GM19351 (cell line): ENCODE data around the gene SEMA3G.
A peak's percentile ranks its signal among the peaks of the same experiment; 100 is the strongest.

Experiments used
- ATAC-seq: cut with Tn5 transposase; IDR thresholded peaks from one replicate; pipeline ENCODE4 v1.9.1; 2021; ENCODE audit warnings: mild to moderate bottlenecking, moderate library complexity; ENCODE audit not compliant: unreplicated experiment

SEMA3G gene

DNA sequence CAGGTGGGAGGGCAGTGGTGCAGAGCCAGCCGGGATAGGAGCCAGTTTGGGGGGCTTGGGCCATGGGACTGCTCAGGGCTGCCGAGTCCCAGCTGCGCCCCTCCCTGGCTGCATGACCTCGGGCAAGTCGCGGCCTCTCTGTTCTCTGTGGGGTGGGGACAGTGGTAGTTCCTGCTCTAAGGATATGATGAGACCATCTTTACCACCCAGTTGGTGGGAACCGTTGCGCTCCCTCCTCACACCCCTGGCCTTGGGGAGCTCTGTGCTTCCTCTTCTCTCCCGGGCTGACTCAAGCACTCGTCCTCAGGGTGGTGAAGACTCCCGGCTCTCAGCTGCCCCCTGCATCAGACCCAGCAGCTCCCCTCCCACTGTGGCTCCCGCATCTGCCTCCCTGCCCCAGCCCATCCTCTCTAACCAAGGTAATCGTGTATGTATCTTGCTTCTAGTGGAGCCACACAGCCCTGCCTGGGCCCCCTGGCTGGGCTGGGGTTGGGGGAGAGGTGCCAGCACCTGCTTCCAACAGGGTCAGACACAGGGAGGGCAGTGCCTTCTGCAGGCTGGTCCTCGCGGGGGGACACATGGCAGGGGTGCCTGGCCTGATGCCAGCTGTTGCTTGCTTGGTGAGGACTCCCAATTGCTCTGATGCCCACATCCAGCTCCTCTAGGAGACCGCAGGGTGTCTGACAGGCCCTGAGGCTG, 35.1 kb upstream of the SEMA3G start:
- ATAC-seq, result no peak

GRCh38 chr3:52479037-52479876, 34.4 kb upstream of the SEMA3G start:
- ATAC-seq, result no peak

GRCh38 chr3:52477796-52478095, 32.8 kb upstream of the SEMA3G start:
- no peak for ATAC-seq

DNA sequence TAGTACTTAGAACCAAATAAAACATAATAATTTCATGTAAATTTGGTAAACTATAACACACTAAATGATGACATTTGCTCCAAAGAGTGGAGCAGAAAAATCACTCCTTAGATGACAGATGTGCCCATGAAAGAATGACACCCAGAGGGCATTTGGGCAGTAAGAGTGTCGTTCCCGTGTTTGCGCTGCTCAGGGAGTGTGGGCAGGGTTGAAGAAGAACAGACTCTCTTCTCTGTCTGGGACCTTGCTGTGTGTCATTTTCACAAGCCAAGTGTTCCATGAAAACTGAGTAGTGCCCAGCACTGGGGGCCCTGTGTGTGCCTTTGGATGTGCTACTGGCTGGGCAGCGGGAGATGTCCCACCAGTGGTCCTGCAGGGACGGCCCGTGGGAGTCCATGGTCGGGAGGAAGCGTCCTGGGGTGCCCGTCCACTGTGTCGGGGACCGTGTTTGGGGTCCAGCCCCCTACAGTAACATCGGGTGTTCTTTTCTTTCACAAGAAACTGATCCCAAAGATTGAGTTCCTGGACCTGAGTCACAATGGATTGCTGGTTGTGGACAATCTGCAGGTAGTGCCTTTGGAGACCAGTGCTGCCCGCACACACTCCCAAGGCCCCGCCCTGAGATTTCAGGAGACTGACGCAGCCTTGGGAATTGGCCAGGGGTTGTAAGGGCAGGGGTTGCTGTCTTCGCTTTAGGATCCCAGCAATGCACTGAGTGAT, 32.3 kb upstream of the SEMA3G start:
- ATAC-seq, result no peak

DNA sequence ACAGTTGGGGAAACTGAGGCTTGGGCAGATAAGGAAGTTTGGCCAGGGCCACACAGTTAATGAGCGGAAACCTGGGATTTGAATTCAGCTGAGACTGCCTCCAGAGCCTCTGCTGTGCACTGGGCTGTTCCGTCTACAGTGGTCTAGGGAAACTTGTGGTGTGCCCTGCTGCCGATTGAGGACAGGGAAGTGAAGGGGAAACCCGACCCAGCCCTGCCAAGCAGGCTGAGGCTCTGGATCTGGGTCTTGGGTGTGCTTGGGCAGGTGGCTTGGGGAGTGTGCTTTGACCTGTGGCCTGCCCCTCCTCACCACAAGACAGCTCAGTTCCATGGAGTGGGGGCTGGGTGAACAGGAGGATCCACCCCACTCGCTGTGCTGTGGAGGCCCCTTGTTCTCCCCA, 28.1 kb upstream of the SEMA3G start:
- ATAC-seq, result no peak

DNA sequence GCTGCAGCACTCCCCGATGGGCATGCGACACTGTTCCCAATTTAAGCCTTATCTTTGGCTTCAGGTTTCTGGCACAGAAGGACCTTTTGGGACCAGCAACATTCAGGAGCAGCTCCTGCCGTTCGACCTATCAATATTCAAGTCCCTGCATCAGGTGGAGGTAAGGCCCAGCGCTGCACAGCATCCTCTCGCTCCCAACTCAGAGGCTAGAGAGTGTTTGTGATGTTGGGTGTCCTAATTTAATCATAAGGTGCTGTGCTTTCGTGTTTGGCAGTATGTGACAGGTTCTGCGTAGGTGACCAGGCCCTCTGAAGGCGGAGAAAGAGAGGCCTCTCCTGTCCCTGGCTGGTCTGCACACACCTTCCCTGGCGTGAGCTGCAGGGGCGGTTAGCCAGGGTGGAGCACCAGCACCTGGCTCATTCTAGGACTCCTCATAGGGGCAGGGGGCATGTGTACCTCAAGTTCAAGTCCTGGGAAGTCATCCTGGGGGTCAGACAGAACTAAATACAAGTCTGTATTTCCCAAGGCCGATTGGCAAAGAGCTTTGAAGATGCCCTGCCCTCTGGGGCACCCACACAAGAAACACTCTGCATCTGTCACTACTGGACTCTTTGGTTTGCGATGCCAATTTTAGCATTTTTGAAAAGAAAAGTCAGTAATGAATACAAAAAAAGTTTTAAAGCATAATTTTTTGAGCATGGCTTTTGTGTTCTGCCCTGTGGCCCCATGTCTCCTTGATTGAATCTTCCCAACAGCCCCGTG, 27.5 kb upstream of the SEMA3G start:
- ATAC-seq, result no peak

DNA sequence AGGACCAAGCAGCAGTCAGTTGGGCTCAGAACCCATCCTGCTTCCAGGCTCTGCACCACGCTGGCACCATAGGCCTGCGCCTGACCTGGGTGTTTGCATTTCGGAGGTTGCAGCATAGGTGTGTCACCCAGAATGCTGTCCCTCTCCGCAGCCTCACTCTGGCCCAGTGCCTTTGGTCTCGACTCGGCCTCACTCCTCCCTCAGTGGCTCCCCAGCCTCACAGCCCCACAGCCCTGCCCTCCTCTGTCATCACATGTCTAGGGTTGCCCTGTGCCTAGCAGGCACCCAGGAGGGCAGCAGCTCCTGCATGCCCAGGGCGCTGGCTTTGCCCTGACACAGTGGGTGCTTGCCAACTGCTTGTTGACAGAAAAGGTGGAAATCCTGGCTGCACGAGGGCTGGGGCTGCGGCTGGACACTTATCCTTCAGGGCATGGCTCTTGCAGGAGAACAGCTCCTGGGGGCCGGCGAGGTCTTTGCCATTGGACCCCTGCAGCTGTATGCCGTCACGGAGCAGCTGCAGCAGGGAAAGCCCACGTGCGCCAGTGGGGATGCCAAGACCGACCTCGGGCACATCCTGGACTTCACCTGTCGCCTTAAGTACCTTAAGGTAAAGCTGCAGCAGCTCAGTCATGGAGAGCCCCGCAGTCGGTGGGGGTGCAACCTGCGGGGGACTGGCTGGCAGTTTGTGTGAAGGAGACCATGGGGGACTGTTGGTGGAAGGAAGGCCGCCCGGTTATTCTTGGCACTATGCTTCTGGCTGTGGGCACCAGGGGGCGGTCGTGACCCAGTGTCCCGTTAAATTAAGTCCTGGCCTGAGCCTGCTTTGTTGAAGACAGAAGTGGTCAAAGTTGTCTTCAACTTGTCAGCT, 26.7 kb upstream of the SEMA3G start:
- no peak for ATAC-seq

GRCh38 chr3:52470920-52471319, 26.0 kb upstream of the SEMA3G start:
- no peak for ATAC-seq

GRCh38 chr3:52469001-52469400, 24.1 kb upstream of the SEMA3G start:
- no peak for ATAC-seq

GRCh38 chr3:52468336-52468735, 23.4 kb upstream of the SEMA3G start:
- no peak for ATAC-seq

- ATAC-seq, result no peak
Measured at GRCh38 chr3:52463416-52463815, 18.5 kb upstream of the SEMA3G start.

DNA sequence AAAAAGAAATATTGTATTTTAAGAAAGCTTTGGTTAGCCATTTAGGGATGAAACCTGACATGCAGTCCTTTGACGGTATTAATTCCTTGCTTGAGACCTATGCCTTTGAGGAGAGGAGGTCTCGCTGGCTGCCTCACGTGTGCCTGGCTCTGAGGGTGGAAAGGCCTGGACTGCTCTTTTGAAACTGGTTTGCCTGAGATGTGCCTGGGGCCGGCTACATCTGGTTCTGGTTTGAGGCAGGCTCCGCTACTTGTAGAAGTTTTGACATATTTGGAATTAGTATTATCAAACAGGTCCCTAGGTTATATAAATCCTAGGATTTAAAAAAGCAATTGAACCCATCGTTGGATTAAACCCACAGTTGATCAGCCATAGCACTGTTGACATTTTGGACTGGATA, 17.0 kb upstream of the SEMA3G start:
- ATAC-seq, result no peak

- ATAC-seq, result peak; percentile 57
Measured at GRCh38 chr3:52458770-52459545, 14.1 kb upstream of the SEMA3G start.

DNA sequence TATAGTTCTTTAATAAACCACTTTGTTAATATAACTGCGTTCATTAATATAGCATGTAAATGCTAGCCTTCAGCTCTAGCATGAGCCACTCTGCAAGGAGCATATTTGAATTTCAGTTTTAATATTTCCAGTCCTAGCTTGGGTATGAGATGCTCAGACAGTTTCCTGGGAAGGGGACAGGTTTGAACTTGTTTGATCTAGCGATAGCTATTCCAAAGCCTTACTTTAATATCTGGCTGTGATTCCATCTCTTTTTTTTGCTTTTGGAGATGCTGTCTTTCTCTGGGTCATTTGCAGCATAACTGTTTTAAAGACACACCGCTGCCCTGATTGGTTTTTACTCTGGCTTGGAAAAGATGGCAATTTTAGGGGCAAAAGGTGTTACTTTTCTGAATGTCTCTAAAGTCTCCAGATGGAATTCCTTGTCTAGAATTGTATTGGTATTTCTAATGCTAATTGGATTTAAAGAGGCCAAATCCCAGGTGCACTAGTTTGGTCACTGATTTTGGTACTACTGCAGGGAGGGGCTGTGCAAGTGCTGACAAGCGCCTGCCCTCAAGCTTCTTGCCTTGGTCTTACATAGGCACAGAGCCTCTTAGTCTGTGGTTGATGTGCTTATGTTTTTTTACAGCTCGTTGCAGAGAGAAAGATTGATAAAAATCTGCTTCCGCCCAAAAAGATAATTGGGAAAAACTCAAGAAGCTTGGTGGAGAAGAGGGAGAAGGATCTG, 13.3 kb upstream of the SEMA3G start:
- ATAC-seq, result no peak

DNA sequence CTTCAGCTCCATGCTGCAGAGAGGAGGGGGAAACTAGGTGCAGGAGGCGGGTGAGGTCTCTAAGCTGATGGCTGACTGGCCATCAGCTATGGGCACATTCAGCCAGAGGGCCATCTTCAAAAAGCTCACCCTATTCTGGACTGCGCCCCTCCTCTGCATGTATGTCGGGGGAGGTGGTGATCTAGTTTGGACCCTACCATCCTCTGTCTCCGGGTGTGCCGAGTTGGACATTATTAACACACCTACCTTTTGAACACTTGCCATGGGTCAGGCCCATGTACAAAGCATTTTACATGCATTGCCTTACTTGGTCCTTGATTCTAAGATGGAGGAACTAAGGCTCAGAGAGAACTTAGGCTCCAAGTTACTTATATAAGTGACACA, 11.9 kb upstream of the SEMA3G start:
- no peak for ATAC-seq

GRCh38 chr3:52456169-52456799, 11.4 kb upstream of the SEMA3G start:
- no peak for ATAC-seq

- peak; percentile 75 for ATAC-seq
Measured at GRCh38 chr3:52455283-52456168, 10.6 kb upstream of the SEMA3G start, which contains the start of gene NISCH. Gene NISCH (plus strand): TSS chr3:52455604. CDS start chr3:52455642, 38 bp downstream.
